Measurements from ENCODE around the gene ITPR1.

DNA sequence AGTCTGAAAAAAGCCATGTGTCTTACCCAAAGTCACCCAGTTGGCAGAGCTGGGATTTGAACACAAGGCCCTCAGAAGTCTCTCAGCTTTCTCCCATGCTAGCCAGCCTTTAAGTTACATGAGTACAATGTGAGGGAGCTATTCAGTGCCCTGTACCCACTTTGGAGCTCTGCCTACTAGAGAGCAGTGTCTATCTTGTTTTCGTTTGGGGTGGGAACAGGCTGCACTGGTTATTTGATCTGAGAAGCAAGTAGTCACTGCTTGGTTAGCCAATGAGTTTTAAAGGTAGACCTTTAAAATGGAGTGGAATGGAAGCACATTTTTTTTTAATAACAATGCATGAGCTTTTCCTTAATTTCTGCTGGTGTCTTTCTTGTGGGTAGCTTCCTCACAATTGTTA lies 255.0 kb downstream of the ITPR1 start:
- no peak for TF ChIP-seq EZH2 (IDR thresholded peaks at IDR 0.05; ENCODE audit: borderline replicate concordance, low read length)
- TF ChIP-seq, protein P1, sequence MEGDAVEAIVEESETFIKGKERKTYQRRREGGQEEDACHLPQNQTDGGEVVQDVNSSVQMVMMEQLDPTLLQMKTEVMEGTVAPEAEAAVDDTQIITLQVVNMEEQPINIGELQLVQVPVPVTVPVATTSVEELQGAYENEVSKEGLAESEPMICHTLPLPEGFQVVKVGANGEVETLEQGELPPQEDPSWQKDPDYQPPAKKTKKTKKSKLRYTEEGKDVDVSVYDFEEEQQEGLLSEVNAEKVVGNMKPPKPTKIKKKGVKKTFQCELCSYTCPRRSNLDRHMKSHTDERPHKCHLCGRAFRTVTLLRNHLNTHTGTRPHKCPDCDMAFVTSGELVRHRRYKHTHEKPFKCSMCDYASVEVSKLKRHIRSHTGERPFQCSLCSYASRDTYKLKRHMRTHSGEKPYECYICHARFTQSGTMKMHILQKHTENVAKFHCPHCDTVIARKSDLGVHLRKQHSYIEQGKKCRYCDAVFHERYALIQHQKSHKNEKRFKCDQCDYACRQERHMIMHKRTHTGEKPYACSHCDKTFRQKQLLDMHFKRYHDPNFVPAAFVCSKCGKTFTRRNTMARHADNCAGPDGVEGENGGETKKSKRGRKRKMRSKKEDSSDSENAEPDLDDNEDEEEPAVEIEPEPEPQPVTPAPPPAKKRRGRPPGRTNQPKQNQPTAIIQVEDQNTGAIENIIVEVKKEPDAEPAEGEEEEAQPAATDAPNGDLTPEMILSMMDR (conservative IDR thresholded peaks at IDR 0.05 in 1 of 2, IDR thresholded peaks at IDR 0.05 in 1 of 2; ENCODE audit: extremely low read depth in 1 of 2, insufficient read depth in 1 of 2, low read depth in 1 of 2, low read length in 2 of 2): no peak
